HepG2 (cell line): ENCODE measurements around the gene NUDT22. TPM values are rescaled to one million over a fixed set of nuclear protein-coding genes. Genes with fewer than 3 reads are reported as not detected.

Experiments
- ARNTL ChIP-seq: sonication (generic); formaldehyde crosslinking; IDR thresholded peaks from 2 replicates; pipeline ENCODE4 v1.4.0; 2020; ENCODE audit warnings: mild to moderate bottlenecking, missing genetic modification reagents
- CHCHD3 ChIP-seq: sonication (generic); formaldehyde crosslinking; IDR thresholded peaks from 2 replicates; pipeline ENCODE4 v1.8.0; 2022; ENCODE audit warnings: mild to moderate bottlenecking, missing genetic modification reagents, moderate library complexity
- ELF1 ChIP-seq: sonication (generic); formaldehyde crosslinking; IDR thresholded peaks from 2 replicates; pipeline ENCODE4 v1.4.0; 2020; ENCODE audit warnings: missing genetic modification reagents
- ELK4 ChIP-seq: sonication (generic); formaldehyde crosslinking; IDR thresholded peaks from 2 replicates; pipeline ENCODE4 v1.9.0; 2021; ENCODE audit warnings: missing genetic modification reagents, borderline replicate concordance
- ETV5 ChIP-seq: IDR thresholded peaks from 2 replicates; pipeline ENCODE4 v1.6.1; 2018; ENCODE audit warnings: missing biosample characterization, missing genetic modification reagents, inconsistent platforms, borderline replicate concordance
- FOSL1 ChIP-seq: sonication (generic); formaldehyde crosslinking; IDR thresholded peaks from 2 replicates; pipeline ENCODE4 v1.9.0; 2021; ENCODE audit warnings: missing genetic modification reagents, borderline replicate concordance
- GABPB1 ChIP-seq: IDR thresholded peaks from 2 replicates; pipeline ENCODE4 v1.6.1; 2016; ENCODE audit warnings: mild to moderate bottlenecking, missing genetic modification reagents, moderate library complexity, missing compliant biosample characterization
- KMT2B ChIP-seq: IDR thresholded peaks from 2 replicates; pipeline ENCODE4 v1.6.1; 2016; ENCODE audit warnings: missing genetic modification reagents, missing compliant biosample characterization
- POGZ ChIP-seq: sonication (generic); formaldehyde crosslinking; IDR thresholded peaks from 2 replicates; pipeline ENCODE4 v1.4.0; 2020; ENCODE audit warnings: mild to moderate bottlenecking, missing genetic modification reagents
- RAD21 ChIP-seq: fragments of 450-650 bp; formaldehyde crosslinking; IDR thresholded peaks from 2 replicates; pipeline ENCODE4 v1.5.0; 2020; ENCODE audit warnings: mild to moderate bottlenecking
- RARG ChIP-seq: sonication (generic); formaldehyde crosslinking; IDR thresholded peaks from 2 replicates; pipeline ENCODE4 v1.4.0; 2020; ENCODE audit warnings: low read depth, mild to moderate bottlenecking, missing genetic modification reagents
- RFX1 ChIP-seq: fragments of 450-650 bp; IDR thresholded peaks from 2 replicates; pipeline ENCODE4 v1.6.1; 2017
- RFXAP ChIP-seq: sonication (generic); formaldehyde crosslinking; IDR thresholded peaks from 2 replicates; pipeline ENCODE4 v1.4.0; 2020; ENCODE audit warnings: missing genetic modification reagents, borderline replicate concordance
- TARDBP ChIP-seq: sonication (generic); formaldehyde crosslinking; IDR thresholded peaks from 2 replicates; pipeline ENCODE4 v1.8.0; 2022; ENCODE audit warnings: mild to moderate bottlenecking, missing genetic modification reagents
- ZBED4 ChIP-seq: sonication (generic); formaldehyde crosslinking; IDR thresholded peaks from 2 replicates; pipeline ENCODE4 v1.4.0; 2020; ENCODE audit warnings: missing genetic modification reagents, borderline replicate concordance
- ZNF143 ChIP-seq: sonication (generic); formaldehyde crosslinking; IDR thresholded peaks from 2 replicates; pipeline ENCODE4 v1.4.0; 2020; ENCODE audit warnings: missing genetic modification reagents
- ZNF350 ChIP-seq: sonication (generic); formaldehyde crosslinking; IDR thresholded peaks from 2 replicates; pipeline ENCODE4 v1.4.0; 2020; ENCODE audit warnings: mild to moderate bottlenecking, low read depth, missing genetic modification reagents, borderline replicate concordance
- ZNF569 ChIP-seq: sonication (generic); formaldehyde crosslinking; IDR thresholded peaks from 2 replicates; pipeline ENCODE4 v1.5.0; 2020; ENCODE audit warnings: mild to moderate bottlenecking, missing genetic modification reagents, moderate library complexity, borderline replicate concordance
- ZNF614 ChIP-seq: IDR thresholded peaks from 2 replicates; pipeline ENCODE4 v1.6.1; 2018; ENCODE audit warnings: missing biosample characterization, missing genetic modification reagents, inconsistent platforms, borderline replicate concordance
- ZNF790 ChIP-seq: sonication (generic); formaldehyde crosslinking; IDR thresholded peaks from 2 replicates; pipeline ENCODE4 v1.8.0; 2022; ENCODE audit warnings: missing genetic modification reagents, mild to moderate bottlenecking, borderline replicate concordance
- polyA plus RNA-seq, 8 experiments: library from polyadenylated mRNA; depleted of rRNA in 3 of 8; stranded (reverse) in 7 of 8; unstranded in 1 of 8; fragments of >200 nt; fragmentation: Illumina TruSeq in 4 of 8; extraction: Trizol in 4 of 8; gene quantifications; 2 replicates each; pipeline versions ENCODE4 v1.2.1 to v1.2.3, GENCODE V29; 2011 to 2016; ENCODE audit warnings: low read depth in 4 of 8, missing spikeins in 1 of 8, mixed read lengths in 1 of 8; ENCODE audit not compliant: insufficient read depth in 1 of 8
- total RNA-seq, 5 experiments: library from RNA; depleted of rRNA; stranded (reverse); fragments of >200 nt; fragmentation: Illumina TruSeq; extraction: Trizol; gene quantifications; 2 replicates each; pipeline ENCODE4 v1.2.3, GENCODE V29; 2016; ENCODE audit warnings: low read depth in 1 of 5
- TF ChIP-seq, protein P1 (sequence below): sonication (generic); formaldehyde crosslinking; IDR thresholded peaks from 2 replicates; pipeline ENCODE4 v1.4.0; 2020; ENCODE audit warnings: low read depth, missing genetic modification reagents

NUDT22 gene
- total and polyA plus RNA-seq, 2 of the 13 experiments (the other 11 are each of a cell fraction or from before 2014, with no cell fraction given) = 33.5 to 39.8 TPM

DNA sequence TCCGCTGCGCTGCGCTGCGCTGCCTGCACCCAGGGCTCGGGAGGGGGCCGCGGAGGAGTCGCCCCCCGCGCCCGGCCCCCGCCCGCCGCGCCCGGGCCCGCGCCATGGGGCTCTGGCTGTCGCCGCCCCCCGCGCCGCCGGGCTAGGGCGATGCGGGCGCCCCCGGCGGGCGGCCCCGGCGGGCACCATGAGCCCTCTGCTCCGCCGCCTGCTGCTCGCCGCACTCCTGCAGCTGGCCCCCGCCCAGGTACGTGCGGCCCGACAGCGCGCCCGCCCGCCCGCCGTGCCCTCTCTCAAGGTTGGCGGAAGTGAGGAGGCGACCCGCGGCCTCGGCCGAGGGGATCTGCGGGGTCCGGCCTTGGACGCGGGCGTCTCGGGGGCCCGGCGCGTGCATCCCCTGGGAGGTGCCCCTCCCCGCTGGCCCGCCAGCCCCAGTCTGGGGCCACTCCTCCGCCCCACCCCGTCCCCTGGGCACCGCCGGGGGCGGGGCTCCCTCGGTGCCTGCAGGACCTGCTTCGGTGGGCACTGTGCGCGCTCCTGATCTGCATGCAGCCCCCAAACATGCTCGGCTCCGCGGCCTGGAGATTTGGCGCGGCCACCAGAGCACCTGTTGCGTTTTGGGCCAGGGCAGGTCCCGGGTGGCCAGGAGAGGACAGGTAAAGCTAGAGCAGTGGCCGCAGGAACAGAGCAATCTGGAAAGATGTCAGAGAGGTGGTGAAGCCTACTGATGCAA, 8.7 kb downstream of the NUDT22 start (continued):
- TF ChIP-seq, protein P1, sequence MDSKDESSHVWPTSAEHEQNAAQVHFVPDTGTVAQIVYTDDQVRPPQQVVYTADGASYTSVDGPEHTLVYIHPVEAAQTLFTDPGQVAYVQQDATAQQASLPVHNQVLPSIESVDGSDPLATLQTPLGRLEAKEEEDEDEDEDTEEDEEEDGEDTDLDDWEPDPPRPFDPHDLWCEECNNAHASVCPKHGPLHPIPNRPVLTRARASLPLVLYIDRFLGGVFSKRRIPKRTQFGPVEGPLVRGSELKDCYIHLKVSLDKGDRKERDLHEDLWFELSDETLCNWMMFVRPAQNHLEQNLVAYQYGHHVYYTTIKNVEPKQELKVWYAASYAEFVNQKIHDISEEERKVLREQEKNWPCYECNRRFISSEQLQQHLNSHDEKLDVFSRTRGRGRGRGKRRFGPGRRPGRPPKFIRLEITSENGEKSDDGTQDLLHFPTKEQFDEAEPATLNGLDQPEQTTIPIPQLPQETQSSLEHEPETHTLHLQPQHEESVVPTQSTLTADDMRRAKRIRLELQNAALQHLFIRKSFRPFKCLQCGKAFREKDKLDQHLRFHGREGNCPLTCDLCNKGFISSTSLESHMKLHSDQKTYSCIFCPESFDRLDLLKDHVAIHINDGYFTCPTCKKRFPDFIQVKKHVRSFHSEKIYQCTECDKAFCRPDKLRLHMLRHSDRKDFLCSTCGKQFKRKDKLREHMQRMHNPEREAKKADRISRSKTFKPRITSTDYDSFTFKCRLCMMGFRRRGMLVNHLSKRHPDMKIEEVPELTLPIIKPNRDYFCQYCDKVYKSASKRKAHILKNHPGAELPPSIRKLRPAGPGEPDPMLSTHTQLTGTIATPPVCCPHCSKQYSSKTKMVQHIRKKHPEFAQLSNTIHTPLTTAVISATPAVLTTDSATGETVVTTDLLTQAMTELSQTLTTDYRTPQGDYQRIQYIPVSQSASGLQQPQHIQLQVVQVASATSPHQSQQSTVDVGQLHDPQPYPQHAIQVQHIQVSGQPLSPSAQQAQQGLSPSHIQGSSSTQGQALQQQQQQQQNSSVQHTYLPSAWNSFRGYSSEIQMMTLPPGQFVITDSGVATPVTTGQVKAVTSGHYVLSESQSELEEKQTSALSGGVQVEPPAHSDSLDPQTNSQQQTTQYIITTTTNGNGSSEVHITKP (CRISPR knock-in tag) = no peak
- TF ChIP-seq RFXAP (CRISPR knock-in tag) (no peak), ELK4 (CRISPR knock-in tag) (no peak), ETV5 (CRISPR knock-in tag) (peak; percentile 81; the same call in 1 of the 2 replicates), ELF1 (no peak), ARNTL (CRISPR knock-in tag) (peak; percentile 54; the same call in 1 of the 2 replicates), ZNF143 (CRISPR knock-in tag) (no peak), RARG (no peak), POGZ (no peak), TARDBP (CRISPR knock-in tag) (no peak; the same call in 1 of the 2 replicates), CHCHD3 (CRISPR knock-in tag) (0 out of 2 replicates have a peak, but pooled peaks have one; percentile 52), GABPB1 (peak; percentile 70), ZNF790 (CRISPR knock-in tag) (peak; percentile 60; the same call in 1 of the 2 replicates), FOSL1 (CRISPR knock-in tag) (no peak), RFX1 (no peak), RAD21 (CRISPR knock-in tag) (peak; percentile 26; the same call in 1 of the 2 replicates), KMT2B (CRISPR knock-in tag) (no peak), ZNF350 (CRISPR knock-in tag) (no peak), ZNF569 (CRISPR knock-in tag) (no peak), ZBED4 (peak; percentile 32; the same call in 1 of the 2 replicates), ZNF614 (no peak)
